Measurements from ENCODE around the gene MTHFD1L.
"Not testable (repeated sequence)": the region's sequence is repeated elsewhere in the genome, so short reads cannot be mapped to it uniquely, and the experiment has no call there.

Gene MTHFD1L

DNA sequence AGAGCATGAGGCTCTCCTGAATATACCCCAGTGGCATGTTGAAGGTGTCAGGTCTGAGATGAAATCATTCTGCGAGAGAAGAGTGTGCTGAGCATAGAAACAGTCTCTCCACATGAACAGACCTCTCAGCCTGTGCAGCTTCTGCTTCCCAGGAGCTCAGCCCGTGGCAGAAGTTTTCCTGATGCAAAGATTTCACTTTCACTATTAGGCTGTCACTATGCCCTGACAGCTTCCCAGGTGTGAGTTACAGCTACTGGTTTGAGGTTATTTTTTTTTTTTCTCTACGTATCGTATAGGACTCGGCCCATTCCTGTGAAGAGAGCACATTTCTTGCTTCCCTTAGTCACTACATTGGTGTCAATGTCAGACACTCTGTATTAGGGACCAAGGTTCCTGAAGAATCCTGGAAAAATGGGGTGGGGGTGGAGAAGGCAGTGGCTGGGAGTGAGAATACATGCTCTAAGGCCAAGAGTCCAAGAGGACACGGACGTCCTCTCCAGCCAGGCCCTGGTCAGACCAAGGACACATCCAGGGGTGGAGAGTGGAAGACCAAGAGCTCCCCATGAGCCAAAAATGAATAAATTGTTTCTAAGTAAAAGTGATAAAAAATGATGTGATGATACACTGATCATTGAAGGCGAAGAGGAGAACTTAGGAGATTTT lies 253.1 kb downstream of the MTHFD1L start:
- no peak for DNase-seq

DNA sequence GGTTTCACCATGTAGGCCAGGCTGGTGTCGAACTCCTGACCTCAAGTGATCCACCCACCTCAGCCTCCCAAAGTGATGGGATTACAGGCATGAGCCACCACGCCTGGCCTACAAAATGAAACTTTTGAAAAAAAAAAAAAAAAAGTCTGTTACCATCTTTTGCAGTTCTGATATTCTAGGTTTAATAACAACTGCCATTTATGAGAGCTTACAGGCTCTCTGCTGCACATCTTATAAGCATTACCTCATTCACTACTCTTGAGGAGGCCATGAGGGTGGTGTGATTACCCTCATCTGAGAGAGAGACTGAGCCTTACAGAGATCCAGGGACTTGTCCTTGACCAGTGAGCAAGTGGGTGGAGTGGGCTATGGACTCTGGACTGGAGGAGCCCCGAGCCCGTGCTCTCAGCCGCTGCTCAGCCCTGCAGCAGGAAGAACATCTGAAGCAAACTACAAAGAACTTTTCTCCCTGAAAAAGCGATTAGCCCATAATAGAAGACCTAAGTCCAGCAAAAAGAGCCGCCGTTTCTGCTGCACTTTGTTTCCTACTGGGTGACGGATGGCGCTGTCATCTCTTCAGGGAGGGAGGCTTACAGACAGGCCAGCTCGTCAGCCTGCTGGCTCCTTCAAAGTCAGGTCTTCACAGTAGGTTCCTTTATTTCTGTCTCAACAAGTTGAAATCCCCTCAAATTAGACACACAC lies 254.5 kb downstream of the MTHFD1L start:
- no peak for DNase-seq

- DNase-seq: peak in 1 of 58 donors; percentile 0
Observed at GRCh38 chr6:151121900-151122299, 256.4 kb downstream of the MTHFD1L start.

DNA sequence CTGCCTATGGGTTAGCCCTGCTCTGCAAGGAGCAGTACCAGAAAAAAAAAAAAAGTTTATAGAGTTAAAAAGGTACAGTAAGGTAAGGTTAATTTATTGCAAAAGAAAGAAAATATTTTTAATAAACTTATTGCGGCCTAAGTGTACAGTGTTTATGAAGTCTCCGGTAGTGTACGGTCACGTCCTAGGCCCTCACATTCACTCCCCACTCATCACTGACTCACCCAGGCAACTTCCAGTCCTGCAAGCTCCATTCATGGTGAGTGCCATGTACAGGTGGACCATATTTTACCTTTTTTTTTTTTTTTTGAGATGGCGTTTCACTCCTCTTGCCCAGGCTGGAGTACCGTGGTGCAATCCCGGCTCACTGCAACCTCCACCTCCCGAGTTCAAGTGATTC lies 258.1 kb downstream of the MTHFD1L start:
- DNase-seq: not testable (repeated sequence)

GRCh38 chr6:151125242-151125641 lies 259.7 kb downstream of the MTHFD1L start:
- DNase-seq: not testable (repeated sequence)

- not testable (repeated sequence) for DNase-seq
Observed at GRCh38 chr6:151125651-151126416, 260.3 kb downstream of the MTHFD1L start.

DNA sequence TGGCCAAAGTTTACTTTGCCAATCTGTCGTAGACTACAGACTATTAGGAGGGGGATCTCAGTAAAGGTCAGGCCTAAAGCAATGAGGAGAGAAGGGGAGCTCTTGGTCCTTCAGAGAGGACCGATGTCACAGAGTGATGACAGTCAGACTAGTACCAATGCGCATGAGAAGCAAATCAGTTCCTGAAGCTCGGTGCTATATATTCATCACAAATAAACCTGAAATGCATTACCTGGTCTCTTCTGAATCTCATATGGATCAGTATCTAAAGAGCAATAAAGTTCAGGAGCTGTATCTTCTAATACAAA lies 260.9 kb downstream of the MTHFD1L start:
- not testable (repeated sequence) for DNase-seq

DNA sequence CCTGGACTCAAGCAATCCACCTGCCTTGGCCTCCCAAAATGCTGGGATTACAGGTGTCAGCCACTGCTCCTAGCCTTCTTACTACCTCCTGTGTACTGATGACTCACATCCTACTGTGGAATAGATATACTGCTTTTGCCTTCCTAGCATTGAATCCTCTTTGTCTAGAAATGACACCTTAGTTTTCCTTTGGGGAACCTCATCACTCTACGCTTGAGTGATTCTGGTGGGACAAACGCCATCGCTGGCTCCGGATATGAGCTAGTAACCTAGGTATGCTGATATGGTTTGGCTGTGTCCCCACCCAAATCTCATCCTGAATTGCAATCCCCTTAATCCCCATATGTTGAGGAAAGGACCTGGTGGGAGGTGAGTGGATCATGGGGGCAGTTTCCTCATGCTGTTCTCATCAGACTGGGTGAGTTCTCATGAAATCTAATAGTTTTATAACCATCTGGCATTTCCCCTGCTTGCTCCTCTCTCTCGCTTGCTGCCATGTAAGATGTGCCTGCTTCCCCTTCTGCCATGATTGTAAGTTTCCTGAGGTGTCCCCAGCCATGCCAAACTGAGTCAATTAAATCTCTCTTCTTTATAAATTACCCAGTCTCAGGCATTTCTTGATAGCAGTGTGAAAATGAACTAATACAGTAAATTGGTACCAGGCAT lies 261.8 kb downstream of the MTHFD1L start:
- not testable (repeated sequence) for DNase-seq

- DNase-seq: no peak
Observed at GRCh38 chr6:151128763-151129370, 263.4 kb downstream of the MTHFD1L start.

DNA sequence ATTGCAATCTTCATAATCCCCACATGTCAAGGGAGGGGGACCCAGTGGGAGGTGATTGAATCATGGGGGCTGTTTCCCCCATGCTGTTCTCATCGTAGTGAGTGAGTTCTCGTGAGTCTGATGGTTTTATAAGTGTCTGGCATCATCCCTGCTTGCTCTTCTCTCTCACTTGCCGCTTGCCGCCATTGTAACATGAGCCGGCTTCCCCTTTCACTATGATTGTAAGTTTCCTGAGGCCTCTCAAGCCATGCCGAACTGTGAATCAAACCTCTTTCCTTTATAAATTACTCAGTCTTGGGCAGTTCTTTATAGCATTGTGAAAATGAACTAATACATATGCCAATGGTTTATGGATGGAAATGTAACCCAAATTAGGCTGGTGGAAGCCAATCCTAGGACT lies 264.8 kb downstream of the MTHFD1L start:
- no peak for DNase-seq

GRCh38 chr6:151131324-151132007 lies 266.0 kb downstream of the MTHFD1L start:
- DNase-seq: no peak

DNA sequence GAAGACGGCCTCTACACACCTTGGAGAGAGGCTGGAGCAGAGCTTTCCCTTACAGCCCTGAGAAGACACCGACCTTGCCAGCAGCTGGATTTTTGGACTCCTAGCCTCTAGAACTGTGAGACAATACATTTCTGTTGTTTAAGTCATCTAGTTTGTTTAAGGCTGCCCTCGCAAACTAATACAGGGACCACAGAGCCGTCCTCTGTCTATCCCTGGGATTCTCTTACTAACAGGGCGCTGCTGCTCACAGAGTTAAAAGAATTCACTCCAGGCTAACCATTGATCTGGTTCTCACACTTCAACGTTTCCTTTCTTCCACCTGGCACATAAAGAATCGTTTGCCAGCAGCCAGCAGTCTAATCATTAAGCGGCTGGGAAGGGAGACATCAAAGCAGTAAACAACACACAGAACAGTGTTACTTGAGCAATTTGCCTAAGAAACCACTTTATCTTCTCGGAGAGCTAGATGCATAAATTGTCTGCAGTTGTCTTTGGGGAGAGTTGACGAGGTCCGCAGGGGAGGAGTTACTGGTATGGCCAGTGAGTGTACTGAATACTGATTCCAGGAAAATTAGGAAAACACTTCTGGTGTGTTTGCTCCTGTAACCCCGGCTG lies 270.7 kb downstream of the MTHFD1L start:
- peak in 8 of 58 donors; percentile 1 to 65 (median 18) for DNase-seq

DNA sequence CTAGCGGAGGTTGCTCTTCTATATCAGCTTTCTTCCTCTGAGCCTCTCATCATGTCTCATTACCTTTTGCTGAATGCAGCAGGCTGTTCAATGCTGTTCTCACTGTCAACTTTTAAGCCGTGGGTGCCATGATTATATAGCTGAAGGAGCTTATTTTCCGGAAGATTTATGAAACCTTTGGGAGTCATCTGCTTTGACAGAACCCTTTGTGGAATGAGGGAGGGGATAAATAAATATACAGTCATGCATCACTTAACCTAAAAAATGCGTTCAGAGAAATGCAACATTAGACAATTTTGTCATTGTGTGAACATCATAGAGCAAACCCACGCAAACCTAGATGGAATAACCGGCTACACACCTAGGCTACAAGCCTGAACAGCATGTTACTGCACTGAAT lies 272.0 kb downstream of the MTHFD1L start:
- no peak for DNase-seq

DNA sequence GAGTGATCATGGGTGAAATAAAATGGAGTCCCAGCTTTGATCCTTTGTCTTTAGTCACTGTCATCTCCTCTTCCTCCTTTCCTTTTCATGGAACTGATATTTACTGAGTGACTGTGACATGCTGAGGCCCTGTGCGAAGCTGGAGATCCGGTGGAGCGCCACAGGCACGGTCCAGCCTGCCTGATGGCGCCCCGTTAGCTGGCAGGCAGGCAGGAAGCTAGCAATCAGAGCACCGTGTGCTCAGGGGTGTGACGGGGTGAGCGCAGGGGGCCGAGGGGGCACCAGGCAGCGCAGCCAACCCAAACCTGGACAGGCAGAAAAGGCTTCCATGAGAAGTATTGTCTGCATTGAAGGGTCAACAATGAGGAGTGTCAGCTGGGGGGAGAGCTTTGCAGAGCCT lies 274.0 kb downstream of the MTHFD1L start:
- DNase-seq: no peak

DNA sequence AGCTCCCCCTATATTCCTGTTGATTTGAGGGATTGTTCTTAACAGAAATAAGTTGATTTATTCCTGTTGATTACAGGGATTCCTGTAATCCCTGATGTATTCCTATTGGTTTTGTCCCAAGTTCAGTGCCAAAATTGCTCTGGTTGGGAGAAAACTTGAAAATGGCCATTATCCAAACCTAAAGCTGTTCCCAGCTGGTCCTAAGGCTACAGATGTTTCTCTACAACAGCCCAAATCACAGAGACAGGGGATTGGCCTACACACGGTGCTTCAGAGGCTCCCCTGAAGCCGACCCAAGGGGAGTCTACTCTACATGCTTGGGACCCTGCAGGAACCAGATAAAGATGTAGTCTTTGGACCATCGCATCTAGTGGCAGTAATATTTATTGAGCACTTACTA lies 275.3 kb downstream of the MTHFD1L start:
- no peak for DNase-seq

DNA sequence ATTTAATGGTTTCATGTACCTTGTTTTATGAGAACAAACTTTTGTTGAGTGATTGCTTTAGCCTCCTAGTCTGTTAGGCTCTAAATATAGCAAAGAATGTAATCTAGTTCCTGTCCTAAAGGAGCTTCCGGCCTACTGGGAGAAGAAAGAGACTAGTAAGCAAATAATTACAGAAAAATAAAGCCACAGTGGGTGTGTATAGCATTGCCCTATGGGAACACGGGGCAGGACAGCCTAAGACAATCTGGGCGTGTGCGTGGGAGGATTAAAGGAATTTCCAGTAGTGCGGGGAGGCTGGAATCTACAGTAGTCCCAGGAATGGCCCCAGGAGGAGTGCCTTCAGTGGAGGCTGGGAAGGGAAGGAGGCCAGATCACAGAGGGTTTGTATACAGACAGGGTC lies 276.2 kb downstream of the MTHFD1L start:
- no peak for DNase-seq

DNA sequence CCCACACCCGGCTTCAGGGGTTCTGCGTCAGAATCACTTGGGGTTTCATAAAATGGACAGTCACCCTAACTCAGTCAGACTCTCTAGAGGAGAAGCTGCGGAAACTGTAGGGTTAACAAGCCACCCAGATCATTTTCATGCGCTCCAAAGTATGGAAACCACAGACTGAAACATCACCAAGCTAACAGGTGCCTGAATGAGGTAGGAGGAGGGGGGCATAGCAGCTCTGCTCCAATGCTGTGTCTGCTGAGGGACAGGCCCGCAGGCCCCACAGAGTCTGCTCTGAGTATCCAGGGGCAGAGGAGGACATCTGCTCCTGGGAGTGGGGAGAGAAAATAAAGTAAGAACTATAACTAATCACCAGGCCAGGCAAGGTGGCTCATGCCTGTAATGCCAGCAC lies 277.2 kb downstream of the MTHFD1L start:
- no peak for DNase-seq

GRCh38 chr6:151143337-151143736 lies 277.8 kb downstream of the MTHFD1L start:
- no peak for DNase-seq

DNA sequence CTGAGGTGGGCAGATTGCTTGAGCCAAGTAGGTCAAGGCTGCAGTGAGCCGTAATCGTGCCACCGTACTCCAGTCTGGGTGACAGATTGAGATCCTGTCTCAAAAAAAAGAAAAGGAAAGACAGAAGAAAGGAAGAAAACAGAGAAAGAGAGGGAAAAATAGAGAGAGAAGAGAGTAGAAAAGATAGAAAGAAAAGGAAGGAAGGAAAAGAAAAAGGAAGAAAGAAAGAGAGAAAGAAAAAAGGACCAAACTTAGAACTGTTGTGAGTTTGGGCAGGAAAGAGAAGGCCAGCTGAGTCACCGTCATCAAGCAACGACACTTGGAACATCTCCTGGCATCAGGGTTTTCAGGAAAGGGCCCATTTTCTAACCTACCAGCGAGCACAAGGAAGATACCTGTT lies 278.3 kb downstream of the MTHFD1L start:
- DNase-seq: no peak

DNA sequence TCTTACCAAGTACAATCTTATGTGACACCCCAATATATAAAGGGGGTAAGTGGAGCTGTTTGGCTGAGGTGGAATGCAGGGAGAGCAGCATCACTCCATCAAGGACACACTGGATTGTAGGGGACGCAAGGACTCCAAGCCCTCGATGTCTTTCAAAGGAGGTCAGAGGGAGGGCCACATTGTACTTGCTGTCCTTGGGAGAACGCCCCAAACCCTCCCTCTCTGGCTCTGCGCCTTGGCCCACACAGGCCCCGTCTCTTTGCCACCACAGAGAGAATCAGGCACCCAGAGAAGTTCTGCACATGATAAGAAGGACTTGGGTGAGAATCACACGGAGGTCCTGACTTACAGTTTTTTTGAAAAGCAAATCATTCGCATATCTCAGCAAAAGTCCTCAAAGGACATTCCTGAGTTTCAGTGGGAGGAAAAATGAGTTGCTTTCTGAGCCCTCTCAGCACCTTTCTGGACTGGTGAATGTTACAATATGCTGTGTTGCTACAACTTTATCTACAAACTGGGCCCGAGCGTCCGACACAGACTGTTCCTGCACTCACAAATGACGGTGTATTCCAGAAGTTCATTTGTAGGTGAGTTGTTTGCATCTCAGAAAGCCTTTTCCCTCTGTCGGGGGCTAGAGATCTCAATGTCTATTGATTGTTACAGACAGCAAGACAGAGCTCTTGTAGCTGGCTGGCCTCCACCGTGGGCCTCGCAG lies 281.8 kb downstream of the MTHFD1L start:
- peak in 2 of 58 donors; percentile 1 to 2 for DNase-seq
